DND-41 (cell line): Measurements from ENCODE around the gene PHKG2.

Experiments used
- EZH2 ChIP-seq: IDR thresholded peaks from 3 replicates; pipeline ENCODE4 v1.6.1; 2012; ENCODE audit warnings: borderline replicate concordance, low read depth, mild to moderate bottlenecking, moderate library complexity, low read length, inconsistent platforms; ENCODE audit not compliant: severe bottlenecking
- TF ChIP-seq, protein P1 (sequence below): IDR thresholded peaks from 2 replicates; pipeline ENCODE4 v1.5.1; 2012; ENCODE audit warnings: borderline replicate concordance, low read length, moderate library complexity, mild to moderate bottlenecking; ENCODE audit not compliant: poor library complexity, severe bottlenecking; ENCODE audit errors: extremely low read depth

DNA sequence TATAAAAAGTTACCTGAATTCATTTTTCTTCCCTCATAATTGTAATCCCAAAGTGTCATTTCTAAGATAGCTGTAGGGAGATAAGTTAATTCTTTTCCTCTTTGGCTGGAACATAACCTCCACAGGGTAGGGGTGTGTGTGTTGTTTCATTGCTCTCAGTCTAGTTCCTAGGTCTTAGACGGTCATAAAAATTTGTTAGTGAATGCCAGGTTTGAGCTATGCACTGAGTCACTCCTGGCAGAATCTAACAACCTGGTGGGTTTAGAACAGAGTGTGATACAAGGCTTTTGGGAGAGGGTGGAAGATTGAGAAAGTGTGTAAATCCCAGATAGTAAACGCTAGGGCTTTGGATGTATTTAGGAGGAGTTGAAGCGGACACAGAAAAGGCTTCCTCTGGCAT, 894 bp upstream of the PHKG2 start:
- TF ChIP-seq, protein P1, sequence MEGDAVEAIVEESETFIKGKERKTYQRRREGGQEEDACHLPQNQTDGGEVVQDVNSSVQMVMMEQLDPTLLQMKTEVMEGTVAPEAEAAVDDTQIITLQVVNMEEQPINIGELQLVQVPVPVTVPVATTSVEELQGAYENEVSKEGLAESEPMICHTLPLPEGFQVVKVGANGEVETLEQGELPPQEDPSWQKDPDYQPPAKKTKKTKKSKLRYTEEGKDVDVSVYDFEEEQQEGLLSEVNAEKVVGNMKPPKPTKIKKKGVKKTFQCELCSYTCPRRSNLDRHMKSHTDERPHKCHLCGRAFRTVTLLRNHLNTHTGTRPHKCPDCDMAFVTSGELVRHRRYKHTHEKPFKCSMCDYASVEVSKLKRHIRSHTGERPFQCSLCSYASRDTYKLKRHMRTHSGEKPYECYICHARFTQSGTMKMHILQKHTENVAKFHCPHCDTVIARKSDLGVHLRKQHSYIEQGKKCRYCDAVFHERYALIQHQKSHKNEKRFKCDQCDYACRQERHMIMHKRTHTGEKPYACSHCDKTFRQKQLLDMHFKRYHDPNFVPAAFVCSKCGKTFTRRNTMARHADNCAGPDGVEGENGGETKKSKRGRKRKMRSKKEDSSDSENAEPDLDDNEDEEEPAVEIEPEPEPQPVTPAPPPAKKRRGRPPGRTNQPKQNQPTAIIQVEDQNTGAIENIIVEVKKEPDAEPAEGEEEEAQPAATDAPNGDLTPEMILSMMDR: no peak
- TF ChIP-seq EZH2: no peak
